ENCODE results near the gene BMX.

DNA sequence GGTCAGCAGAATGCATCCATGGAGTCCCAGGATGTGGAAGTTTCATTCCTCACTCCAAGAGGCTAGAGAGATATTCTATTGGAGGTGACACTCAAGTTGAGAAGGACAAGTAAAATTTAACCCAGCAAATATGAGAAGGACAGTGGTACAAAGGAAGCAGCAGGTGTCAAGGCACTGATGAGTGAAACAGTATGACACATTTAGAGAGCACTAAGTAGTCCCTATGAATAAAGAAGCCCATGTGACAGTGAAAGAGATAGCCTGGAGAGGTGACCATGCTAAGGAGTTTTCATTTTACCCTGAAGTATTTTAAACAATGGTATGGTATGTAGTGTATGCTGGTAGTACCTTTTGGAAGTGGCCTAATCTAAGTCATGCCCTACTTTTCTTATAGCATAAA, 9.2 kb downstream of the BMX start:
- TF ChIP-seq, protein P1, sequence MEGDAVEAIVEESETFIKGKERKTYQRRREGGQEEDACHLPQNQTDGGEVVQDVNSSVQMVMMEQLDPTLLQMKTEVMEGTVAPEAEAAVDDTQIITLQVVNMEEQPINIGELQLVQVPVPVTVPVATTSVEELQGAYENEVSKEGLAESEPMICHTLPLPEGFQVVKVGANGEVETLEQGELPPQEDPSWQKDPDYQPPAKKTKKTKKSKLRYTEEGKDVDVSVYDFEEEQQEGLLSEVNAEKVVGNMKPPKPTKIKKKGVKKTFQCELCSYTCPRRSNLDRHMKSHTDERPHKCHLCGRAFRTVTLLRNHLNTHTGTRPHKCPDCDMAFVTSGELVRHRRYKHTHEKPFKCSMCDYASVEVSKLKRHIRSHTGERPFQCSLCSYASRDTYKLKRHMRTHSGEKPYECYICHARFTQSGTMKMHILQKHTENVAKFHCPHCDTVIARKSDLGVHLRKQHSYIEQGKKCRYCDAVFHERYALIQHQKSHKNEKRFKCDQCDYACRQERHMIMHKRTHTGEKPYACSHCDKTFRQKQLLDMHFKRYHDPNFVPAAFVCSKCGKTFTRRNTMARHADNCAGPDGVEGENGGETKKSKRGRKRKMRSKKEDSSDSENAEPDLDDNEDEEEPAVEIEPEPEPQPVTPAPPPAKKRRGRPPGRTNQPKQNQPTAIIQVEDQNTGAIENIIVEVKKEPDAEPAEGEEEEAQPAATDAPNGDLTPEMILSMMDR (IDR thresholded peaks at IDR 0.05; ENCODE audit: low read depth, low read length) = no peak
- no peak for TF ChIP-seq EZH2phosphoT487 (IDR thresholded peaks at IDR 0.05; ENCODE audit: low read depth)

Data from OCI-LY3 (cell line).